GM23338 (cell line): ENCODE results near the gene POLR1A.

Source experiments
- CTCF ChIP-seq, 2 experiments: fragments of 200-600 bp in 1 of 2; sonication (generic) in 1 of 2; conservative IDR thresholded peaks; 2 replicates each; pipeline versions ENCODE4 v1.5.1 to v1.6.1; 2016 to 2017; ENCODE audit warnings: antibody characterized with exemption in 2 of 2, low read depth in 2 of 2, mild to moderate bottlenecking in 2 of 2, moderate library complexity in 1 of 2
- ETS1 ChIP-seq: IDR thresholded peaks from 2 replicates; pipeline ENCODE4 v1.6.1; 2016; ENCODE audit warnings: antibody characterized with exemption
- JUNB ChIP-seq: IDR thresholded peaks from one replicate; pipeline ENCODE4 v1.6.1; 2016; ENCODE audit warnings: antibody characterized with exemption; ENCODE audit not compliant: unreplicated experiment
- POLR2AphosphoS5 ChIP-seq: IDR thresholded peaks from 2 replicates; pipeline ENCODE4 v1.6.1; 2016; ENCODE audit warnings: antibody characterized with exemption, low read depth

GRCh38 chr2:86066915-86067314 is 38.8 kb downstream of the POLR1A start:
- TF ChIP-seq CTCF (conservative IDR thresholded peaks at IDR 0.05; ENCODE audit: low read depth in 2 of 2): no peak
- TF ChIP-seq ETS1: no peak
- no peak for TF ChIP-seq JUNB
- no peak for TF ChIP-seq POLR2AphosphoS5
